ENCODE measurements around the gene METTL4. TPM values are rescaled to one million over a fixed set of nuclear protein-coding genes. Genes with fewer than 3 reads are reported as not detected.

The METTL4 gene
- total RNA-seq, 4 donors from 2014 or later, result 2.2 to 14.0 (median 5.4) TPM

DNA sequence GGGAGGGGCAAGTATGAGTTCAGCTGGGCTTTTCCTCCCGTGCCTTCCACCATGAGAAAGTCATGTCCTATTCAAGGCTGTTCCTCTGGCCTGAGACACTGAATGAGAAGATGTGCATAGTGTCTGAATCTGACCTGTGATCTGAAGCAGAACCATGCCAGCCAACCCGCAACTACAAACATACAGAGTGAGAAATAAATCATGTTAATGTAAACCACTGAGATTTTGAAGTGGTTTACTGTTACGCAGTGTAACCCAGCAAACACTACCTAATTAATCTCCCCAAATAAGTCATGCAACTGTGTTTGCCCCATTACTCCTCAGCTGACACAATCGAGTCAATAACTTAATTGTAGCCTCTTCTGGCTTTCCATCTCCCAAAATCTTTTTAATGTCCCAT, 49.2 kb downstream of the METTL4 start:
- no peaks in the 10 kb centered on the region for H3K36me3 ChIP-seq
- WGBS, 2 donors (ENCODE audit: low coverage in 1 of 2), result 54 to 71% methylated on average over 4 of the region's 4 CpGs
- H3K4me1 ChIP-seq, result no peaks in the 10 kb centered on the region
- no peak overlapping the region for H3K4me3 ChIP-seq
- H3K27me3 ChIP-seq, result no peaks in the 10 kb centered on the region
- no peak overlapping the region for H3K27ac ChIP-seq
- TF ChIP-seq POLR2AphosphoS5 (IDR thresholded peaks at IDR 0.05) (no peak), EP300 (IDR thresholded peaks at IDR 0.05; ENCODE audit: low read depth) (no peak), CTCF (IDR thresholded peaks at IDR 0.05) (no peak), POLR2A (IDR thresholded peaks at IDR 0.05) (no peak)
- in situ Hi-C loops (cut with MboI; ENCODE audit: low pct_ligation_motif_present in 1 of 4, low pct_unique_long_range_greater_than_20kb in 1 of 4, low sequenced_read_pairs in 3 of 4) (loop anchor here in 1 of 4 donors (25.0 kb wide), 1 partner anchor 410 kb away; no protein-coding TSS in a partner anchor), intact Hi-C loops (cut with DNase I; ENCODE audit: low total_unique reads) (no loop called here)
- no peak for DNase-seq
- H3K9me3 ChIP-seq, result no peaks in the 10 kb centered on the region

DNA sequence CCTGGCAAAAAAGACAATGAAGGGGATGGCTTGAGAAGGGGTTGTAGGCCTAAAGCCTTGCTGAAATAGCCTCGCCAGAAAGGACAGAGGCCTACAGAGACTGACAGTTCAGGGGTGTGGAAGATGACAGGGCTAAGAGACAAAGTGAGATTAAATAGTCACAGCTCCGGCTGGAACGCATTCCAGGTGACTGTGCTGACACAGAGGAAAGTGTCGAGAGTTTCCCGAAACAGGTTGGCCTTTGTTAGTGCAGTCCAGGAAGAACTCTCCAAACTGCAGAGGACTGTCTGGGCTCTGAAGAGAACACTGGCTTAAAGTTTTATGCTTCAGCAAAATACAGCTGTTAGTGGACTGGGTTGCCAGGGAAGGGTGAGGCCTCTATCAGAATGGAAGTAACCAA, 52.8 kb downstream of the METTL4 start:
- DNase-seq, result no peak
- no peaks in the 10 kb centered on the region for H3K27me3 ChIP-seq
- in situ Hi-C loops (cut with MboI; ENCODE audit: low pct_ligation_motif_present in 1 of 4, low pct_unique_long_range_greater_than_20kb in 1 of 4, low sequenced_read_pairs in 3 of 4) (loop anchor here in 1 of 4 donors (25.0 kb wide), 1 partner anchor 406 kb away; no protein-coding TSS in a partner anchor), intact Hi-C loops (cut with DNase I; ENCODE audit: low total_unique reads) (no loop called here)
- no peaks in the 10 kb centered on the region for H3K4me1 ChIP-seq
- no peaks in the 10 kb centered on the region for H3K9me3 ChIP-seq
- no peak overlapping the region for H3K27ac ChIP-seq
- H3K36me3 ChIP-seq, result no peaks in the 10 kb centered on the region
- TF ChIP-seq POLR2AphosphoS5 (IDR thresholded peaks at IDR 0.05) (no peak), CTCF (IDR thresholded peaks at IDR 0.05) (no peak), EP300 (IDR thresholded peaks at IDR 0.05; ENCODE audit: low read depth) (no peak), POLR2A (IDR thresholded peaks at IDR 0.05) (no peak)
- 54 to 76% methylated on average over 5 of the region's 5 CpGs for WGBS, 2 donors (ENCODE audit: low coverage in 1 of 2)
- no peak overlapping the region for H3K4me3 ChIP-seq

DNA sequence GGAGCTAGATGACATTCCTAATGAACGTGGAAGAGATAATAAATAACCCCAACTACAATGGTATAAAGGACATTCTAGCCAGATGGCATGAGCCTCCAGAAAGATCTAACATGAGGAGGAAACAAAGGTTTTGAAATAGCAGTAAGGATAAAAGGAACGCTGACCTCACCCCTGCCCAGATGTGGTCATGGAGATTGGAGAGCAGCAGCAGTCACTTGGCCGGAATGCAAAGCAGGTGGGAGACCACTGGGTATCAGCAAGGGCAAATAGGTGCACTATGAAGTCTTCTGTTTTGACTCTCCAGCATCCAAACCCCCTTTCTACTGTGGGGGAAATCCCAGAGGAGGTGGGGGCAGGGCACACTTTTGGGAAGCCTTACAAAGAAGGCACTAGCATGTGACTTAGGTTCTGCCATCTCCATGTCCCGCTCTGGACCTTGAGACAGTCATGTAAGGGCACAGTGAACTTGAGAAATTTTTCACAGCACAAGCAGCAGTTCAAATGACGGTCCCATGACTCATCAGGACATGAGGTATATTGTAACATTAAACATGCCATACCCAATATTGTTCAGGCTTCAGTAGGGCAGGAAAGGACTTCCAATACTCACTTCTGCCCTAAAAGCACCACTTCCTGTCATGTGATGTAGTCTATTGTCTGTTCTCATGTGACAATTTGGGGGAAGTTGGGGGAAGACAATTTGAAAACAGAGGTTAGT, 55.2 kb downstream of the METTL4 start:
- H3K27me3 ChIP-seq, result no peaks in the 10 kb centered on the region
- no peak overlapping the region for H3K27ac ChIP-seq
- WGBS, 2 donors (ENCODE audit: low coverage in 1 of 2), result 72 to 88% methylated on average over 2 to 5 of the region's 5 CpGs
- TF ChIP-seq POLR2A (IDR thresholded peaks at IDR 0.05), result no peak
- TF ChIP-seq POLR2AphosphoS5 (IDR thresholded peaks at IDR 0.05), result peak in 1 of 3 donors; percentile 20
- TF ChIP-seq EP300 (IDR thresholded peaks at IDR 0.05; ENCODE audit: low read depth), result no peak
- no peak for TF ChIP-seq CTCF (IDR thresholded peaks at IDR 0.05)
- H3K4me3 ChIP-seq, result no peak overlapping the region
- in situ Hi-C loops (cut with MboI; ENCODE audit: low pct_ligation_motif_present in 1 of 4, low pct_unique_long_range_greater_than_20kb in 1 of 4, low sequenced_read_pairs in 3 of 4) (loop anchor here in 1 of 4 donors (25.0 kb wide), 1 partner anchor 404 kb away; no protein-coding TSS in a partner anchor), intact Hi-C loops (cut with DNase I; ENCODE audit: low total_unique reads) (no loop called here)
- no peaks in the 10 kb centered on the region for H3K4me1 ChIP-seq
- DNase-seq, result no peak
- H3K9me3 ChIP-seq, result no peaks in the 10 kb centered on the region
- H3K36me3 ChIP-seq, result no peaks in the 10 kb centered on the region

DNA sequence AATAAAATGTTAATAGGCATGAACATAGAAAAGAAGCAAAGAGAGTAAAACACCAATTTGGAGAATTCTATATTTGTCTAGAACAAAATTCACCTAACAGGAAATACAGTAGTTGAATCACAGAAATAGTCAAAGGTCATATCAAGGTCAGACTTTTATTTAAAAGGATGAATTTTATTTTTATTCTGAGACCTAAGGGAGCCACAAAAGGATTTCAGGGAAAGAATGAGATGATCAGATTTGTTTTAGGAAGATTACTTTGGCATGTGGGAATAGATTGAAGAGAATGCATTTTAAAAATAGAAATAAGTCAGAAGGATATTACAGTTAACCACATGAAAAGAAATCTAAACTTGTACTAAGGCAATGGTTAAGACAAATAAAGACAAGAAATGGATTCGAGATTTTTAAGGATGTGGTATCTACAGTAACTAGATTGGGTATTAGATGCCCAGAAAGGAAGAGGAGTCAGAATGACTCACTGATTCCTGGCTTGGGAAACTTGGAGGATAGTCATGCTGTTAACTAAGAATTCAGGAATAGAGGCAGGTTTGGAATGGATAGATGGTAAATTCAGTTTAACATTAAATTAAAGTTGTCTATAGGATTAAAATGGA, 56.0 kb downstream of the METTL4 start:
- DNase-seq, result no peak
- in situ Hi-C loops (cut with MboI; ENCODE audit: low pct_ligation_motif_present in 1 of 4, low pct_unique_long_range_greater_than_20kb in 1 of 4, low sequenced_read_pairs in 3 of 4), result loop anchor here in 1 of 4 donors (25.0 kb wide), 1 partner anchor 403 kb away; no protein-coding TSS in a partner anchor
- TF ChIP-seq CTCF (IDR thresholded peaks at IDR 0.05) (no peak), EP300 (IDR thresholded peaks at IDR 0.05; ENCODE audit: low read depth) (no peak), POLR2A (IDR thresholded peaks at IDR 0.05) (no peak), POLR2AphosphoS5 (IDR thresholded peaks at IDR 0.05) (no peak)
- H3K27me3 ChIP-seq, result no peaks in the 10 kb centered on the region
- H3K4me3 ChIP-seq, result no peak overlapping the region
- no peaks in the 10 kb centered on the region for H3K9me3 ChIP-seq
- 56 to 77% methylated on average over 1 of the region's 1 CpG for WGBS, 2 donors (ENCODE audit: low coverage in 1 of 2)
- H3K4me1 ChIP-seq, result no peaks in the 10 kb centered on the region
- intact Hi-C loops (cut with DNase I; ENCODE audit: low total_unique reads), result no loop called here
- no peaks in the 10 kb centered on the region for H3K36me3 ChIP-seq
- H3K27ac ChIP-seq, result no peak overlapping the region

Measured in transverse colon (tissue), 4 donors.